GM12878 (cell line): ENCODE data around the gene TBC1D22B. TPM values are rescaled to one million over a fixed set of nuclear protein-coding genes. Genes with fewer than 3 reads are reported as not detected.

Source experiments
- ATAC-seq: fragments of 200-7000 bp; cut with Tn5 transposase; 3 replicates; pipeline ENCODE4 v1.9.1; 2020; ENCODE audit warnings: mild to moderate bottlenecking, moderate library complexity
- BruUV-seq: library from RNA; stranded (reverse); fragments of 400-500 nt; replicated peaks from 2 replicates; lab custom pipeline; 2021; lab: Mats Ljungman, UMichigan
- CTCF ChIA-PET: fragments of 300-600 bp; sonication (Branson Sonifier 250); formaldehyde crosslinking; extraction: SDS; loops from one replicate; lab custom pipeline; 2021; ENCODE audit warnings: inconsistent platforms; lab: Yijun Ruan, JAX
- POLR2A ChIA-PET: fragments of 350-600 bp; formaldehyde crosslinking; extraction: SDS; loops from one replicate; lab custom pipeline; 2021; ENCODE audit warnings: inconsistent platforms; lab: Charles Lee
- RAD21 ChIA-PET: fragments of 300-600 bp; sonication (Branson Sonifier 250); formaldehyde crosslinking; loops from one replicate; lab custom pipeline; 2023; ENCODE audit warnings: antibody characterized with exemption; ENCODE audit not compliant: unreplicated experiment; lab: Charles Lee
- SMC1A ChIA-PET: fragments of 300-600 bp; sonication (Branson Sonifier 250); formaldehyde crosslinking; loops from one replicate; lab custom pipeline; 2023; ENCODE audit not compliant: unreplicated experiment, uncharacterized antibody; lab: Charles Lee
- DNase-seq: peaks from one replicate; pipeline ENCODE4 v3.0.0-alpha.2; 2011; ENCODE audit warnings: low read depth, low spot score
- FAIRE-seq: peaks from 3 replicates; lab custom pipeline; 2011; peaks lifted over from hg19 to GRCh38; lab: Jason Lieb, UNC
- H2AFZ ChIP-seq: 2 replicates; pipeline ENCODE4 v1.6.0; 2011; ENCODE audit warnings: low read depth, low read length, control low read depth; ENCODE audit not compliant: control insufficient read depth
- H3K27ac ChIP-seq: 2 replicates; pipeline ENCODE4 v1.5.1; 2011; ENCODE audit warnings: control low read depth; ENCODE audit not compliant: control insufficient read depth, insufficient read depth
- H3K27me3 ChIP-seq, 2 experiments: replicated peaks in 1 of 2; 2 replicates each; pipeline versions ENCODE4 v1.6.0 to v1.6.1; 2011; ENCODE audit warnings: low read length in 1 of 2; ENCODE audit not compliant: control insufficient read depth in 2 of 2, insufficient read depth in 2 of 2
- H3K36me3 ChIP-seq, 2 experiments: 2 replicates each; pipeline ENCODE4 v1.5.1; 2011; ENCODE audit warnings: low read length in 1 of 2; ENCODE audit not compliant: control insufficient read depth in 2 of 2, insufficient read depth in 2 of 2
- H3K4me1 ChIP-seq: 2 replicates; pipeline ENCODE4 v1.6.1; 2011; ENCODE audit warnings: mild to moderate bottlenecking, low read length, moderate library complexity, mixed read lengths; ENCODE audit not compliant: control insufficient read depth, insufficient read depth
- H3K4me2 ChIP-seq: 2 replicates; pipeline ENCODE4 v1.6.0; 2011; ENCODE audit warnings: control low read depth; ENCODE audit not compliant: control insufficient read depth, insufficient read depth
- H3K4me3 ChIP-seq: fragments of 200-600 bp; sonication (generic); 2 replicates; pipeline ENCODE4 v1.5.1; 2016
- H3K79me2 ChIP-seq: 2 replicates; pipeline ENCODE4 v1.6.0; 2011; ENCODE audit warnings: low read length; ENCODE audit not compliant: control insufficient read depth, insufficient read depth
- H3K9ac ChIP-seq: 2 replicates; pipeline ENCODE4 v1.8.0; 2011; ENCODE audit warnings: low read length, control low read depth, mixed read lengths; ENCODE audit not compliant: control insufficient read depth, insufficient read depth
- H3K9me3 ChIP-seq: replicated peaks from 3 replicates; pipeline ENCODE4 v1.5.1; 2011; ENCODE audit warnings: mild to moderate bottlenecking, low read length; ENCODE audit not compliant: control insufficient read depth, insufficient read depth
- H4K20me1 ChIP-seq: 2 replicates; pipeline ENCODE4 v1.6.0; 2011; ENCODE audit not compliant: control insufficient read depth, insufficient read depth
- ATF7 ChIP-seq: fragments of 450-650 bp; IDR thresholded peaks from 2 replicates; pipeline ENCODE4 v1.6.1; 2016; ENCODE audit warnings: low read depth, mild to moderate bottlenecking
- BHLHE40 ChIP-seq, 2 experiments: fragments of 450-650 bp in 1 of 2; IDR thresholded peaks; 2 replicates each; pipeline ENCODE4 v1.6.1; 2011 to 2017; ENCODE audit warnings: low read depth in 2 of 2, borderline replicate concordance in 1 of 2, improper control_type of control experiment in 1 of 2, low read length in 1 of 2, mild to moderate bottlenecking in 1 of 2
- CEBPZ ChIP-seq: fragments of 150-350 bp; IDR thresholded peaks from 2 replicates; pipeline ENCODE4 v1.6.1; 2016; ENCODE audit warnings: low read depth, low read length
- HCFC1 ChIP-seq: fragments of 150-350 bp; IDR thresholded peaks from 2 replicates; pipeline ENCODE4 v1.6.1; 2014; ENCODE audit warnings: low read length
- HDAC2 ChIP-seq: fragments of 200-600 bp; sonication (generic); IDR thresholded peaks from 2 replicates; pipeline ENCODE4 v1.6.1; 2017
- NR2C1 ChIP-seq: fragments of 450-650 bp; IDR thresholded peaks from 2 replicates; pipeline ENCODE4 v1.6.1; 2017; ENCODE audit warnings: antibody characterized with exemption, mild to moderate bottlenecking, moderate library complexity
- NRF1 ChIP-seq: conservative IDR thresholded peaks from 2 replicates; pipeline ENCODE4 v1.6.1; 2011; ENCODE audit warnings: mild to moderate bottlenecking, low read depth, low read length, improper control_type of control experiment
- PKNOX1 ChIP-seq: fragments of 450-650 bp; IDR thresholded peaks from 2 replicates; pipeline ENCODE4 v1.6.1; 2016; ENCODE audit warnings: mild to moderate bottlenecking
- POLR2AphosphoS2 ChIP-seq: IDR thresholded peaks from 2 replicates; pipeline ENCODE4 v1.6.1; 2011; ENCODE audit warnings: low read depth, mild to moderate bottlenecking, low read length, improper control_type of control experiment, moderate library complexity
- POLR2AphosphoS5 ChIP-seq: IDR thresholded peaks from 2 replicates; pipeline ENCODE4 v1.6.1; 2011; ENCODE audit warnings: mild to moderate bottlenecking, low read length, inconsistent platforms
- RAD51 ChIP-seq: fragments of 450-650 bp; IDR thresholded peaks from 2 replicates; pipeline ENCODE4 v1.6.1; 2016; ENCODE audit warnings: moderate library complexity, mild to moderate bottlenecking, inconsistent platforms
- RUNX3 ChIP-seq: IDR thresholded peaks from 2 replicates; pipeline ENCODE4 v1.6.1; 2012; ENCODE audit warnings: low read length, inconsistent platforms
- WGBS: methylation state at CpG from one replicate; pipeline ENCODE4 v1.1.6; 2016; ENCODE audit warnings: low lambda C conversion rate; ENCODE audit not compliant: insufficient replicate concordance, insufficient coverage; ENCODE audit errors: missing lambda C conversion rate; 5-methylcytosine and 5-hydroxymethylcytosine counted together
- in situ Hi-C: fragments of 300-500 bp; cut with MboI; formaldehyde crosslinking; loops from 9 replicates; pipeline ENCODE4 v1.14.3; 2018; ENCODE audit warnings: mixed read lengths
- intact Hi-C: fragments of 100-400 bp; cut with micrococcal nuclease; formaldehyde crosslinking; loops from one replicate; pipeline ENCODE4 v1.14.2; 2022; ENCODE audit not compliant: unreplicated experiment
- polyA plus RNA-seq, 11 experiments: library from polyadenylated mRNA; depleted of rRNA in 4 of 11; unstranded in 6 of 11; stranded (reverse) in 5 of 11; fragments of >200 nt; fragmentation: Nextera tagmentation in 4 of 11; fragmentation: Illumina TruSeq in 1 of 11; extraction: Ambion mirVana in 4 of 11; extraction: Trizol in 1 of 11; gene quantifications; 1 replicate in 1 of 11; 2 replicates in 10 of 11; pipeline versions ENCODE4 v1.2.1 to v1.2.3, GENCODE V29; 2011 to 2016; ENCODE audit warnings: inconsistent platforms in 2 of 11, missing spikeins in 2 of 11, low read depth in 1 of 11
- total RNA-seq, 4 experiments: library from RNA; depleted of rRNA in 3 of 4; stranded (reverse); fragments of >200 nt in 3 of 4; fragmentation: Illumina TruSeq in 1 of 4; extraction: Trizol in 1 of 4; gene quantifications; 2 replicates each; pipeline versions ENCODE4 v1.2.1 to v1.2.3, GENCODE V29; 2013 to 2021

The TBC1D22B gene
- total and polyA plus RNA-seq, 10 of the 15 experiments (the other 5 are each of a cell fraction or from before 2014, with no cell fraction given), result 3.4 to 18.7 (median 14.1) TPM

GRCh38 chr6:37352384-37352783, 94.8 kb downstream of the TBC1D22B start:
- no peaks in the 10 kb centered on the region for H3K9me3 ChIP-seq
- WGBS, result 79% methylated on average over 3 of the region's 3 CpGs
- no TSS peak for BruUV-seq
- H3K27ac ChIP-seq, result no peak overlapping the region
- H3K79me2 ChIP-seq, result peaks cover 27% of the 10 kb centered on the region
- ATAC-seq, result no peak
- no peak overlapping the region for H3K4me3 ChIP-seq
- ChIA-PET POLR2A (no interaction called here), SMC1A (no interaction called here), CTCF (interaction anchor here (1.2 kb wide), 1 partner anchor 213 kb away, joined by 3 read pairs; no protein-coding TSS in a partner anchor), RAD21 (no interaction called here)
- H3K36me3 ChIP-seq, result no peaks in the 10 kb centered on the region
- H3K4me2 ChIP-seq, result no peak overlapping the region
- H3K4me1 ChIP-seq, result peaks cover 6% of the 10 kb centered on the region
- FAIRE-seq, result no peak
- intact Hi-C loops (no loop called here), in situ Hi-C loops (no loop called here)
- no peak overlapping the region for H2AFZ ChIP-seq
- no peaks in the 10 kb centered on the region for H3K27me3 ChIP-seq
- no peak for DNase-seq
- no peaks in the 10 kb centered on the region for H4K20me1 ChIP-seq
- TF ChIP-seq RUNX3 (no peak), POLR2AphosphoS2 (no peak), ATF7 (no peak)
- H3K9ac ChIP-seq, result no peak overlapping the region

GRCh38 chr6:37353761-37354525, 96.4 kb downstream of the TBC1D22B start, which contains the start of gene RNF8:
RNF8 (plus strand) TSS chr6:37353983; CDS start chr6:37354165, 182 bp downstream.
- ATAC-seq (peak; percentile 98), FAIRE-seq (no peak), DNase-seq (peak; percentile 64)
- intact Hi-C loops (no loop called here), in situ Hi-C loops (no loop called here)
- H3K27ac ChIP-seq, result peak within 1 kb of the TSS; percentile 51
- no peaks in the 10 kb centered on the region for H3K9me3 ChIP-seq
- no peaks in the 10 kb centered on the region for H3K36me3 ChIP-seq
- H2AFZ ChIP-seq, result peak within 1 kb of the TSS; percentile 93
- H3K4me2 ChIP-seq, result peak within 1 kb of the TSS; percentile 85
- RAD21 ChIA-PET, result interaction anchor here (0.7 kb wide), 1 partner anchor 320 kb away, joined by 3 read pairs; no protein-coding TSS in a partner anchor
- peaks cover 27% of the 10 kb centered on the region for H3K79me2 ChIP-seq
- SMC1A ChIA-PET, result no interaction called here
- H3K9ac ChIP-seq, result peak within 1 kb of the TSS; percentile 80
- no peaks in the 10 kb centered on the region for H3K27me3 ChIP-seq
- H3K4me3 ChIP-seq, result peak within 1 kb of the TSS; percentile 99
- no peaks in the 10 kb centered on the region for H4K20me1 ChIP-seq
- CTCF ChIA-PET, result interaction anchor here (1.0 kb wide), 1 partner anchor 28 kb away, joined by 3 read pairs; no protein-coding TSS in a partner anchor
- POLR2A ChIA-PET, result interaction anchor here (0.6 to 1.3 kb wide), 3 partner anchors 15 to 891 kb away, joined by 4 to 7 read pairs (median 4); partner anchors contain the start of gene CMTR1
- peaks cover 6% of the 10 kb centered on the region for H3K4me1 ChIP-seq
- no TSS peak for BruUV-seq
- 1% methylated on average over 45 of the region's 54 CpGs for WGBS
- no peak for TF ChIP-seq RAD51
- peak; percentile 42; the same call in 1 of the 2 replicates for TF ChIP-seq HCFC1
- no peak for TF ChIP-seq NR2C1
- peak; percentile 7; the same call in 1 of the 2 replicates for TF ChIP-seq PKNOX1
- 0 out of 2 replicates have a peak, but pooled peaks have one; percentile 8 for TF ChIP-seq CEBPZ
- TF ChIP-seq NRF1, result peak; percentile 86
- 0 out of 2 replicates have a peak, but pooled peaks have one; percentile 4 for TF ChIP-seq HDAC2
- peak; percentile 18 to 31; a peak in 1 of 4 replicates for TF ChIP-seq BHLHE40 (IDR thresholded peaks at IDR 0.05; ENCODE audit: borderline replicate concordance in 1 of 2, low read depth in 2 of 2, low read length in 1 of 2)
- peak; percentile 53; the same call in 1 of the 2 replicates for TF ChIP-seq POLR2AphosphoS5
